Activated CD8-positive, alpha-beta T cell treated with anti-CD3 and anti-CD28 coated beads for 36 hours (primary cell): ENCODE data around the gene MYZAP. TPM values are rescaled to one million over a fixed set of nuclear protein-coding genes. Genes with fewer than 3 reads are reported as not detected.

Source experiments
- ATAC-seq: fragments of 200-7000 bp; cut with Tn5 transposase; one replicate; pipeline ENCODE4 v1.10.0; 2021; ENCODE audit warnings: mild to moderate bottlenecking, moderate library complexity
- CTCF ChIA-PET: fragments of 350-600 bp; sonication (Branson Sonifier 250); formaldehyde crosslinking; loops from one replicate; lab custom pipeline; 2021; ENCODE audit warnings: antibody characterized with exemption; lab: Charles Lee
- POLR2A ChIA-PET: fragments of 350-600 bp; sonication (Branson Sonifier 250); formaldehyde crosslinking; loops from one replicate; lab custom pipeline; 2021; ENCODE audit warnings: antibody characterized with exemption; lab: Charles Lee
- DNase-seq: peaks from one replicate; pipeline ENCODE4 v3.0.0-alpha.2; 2020
- H3K27ac Mint-ChIP-seq: one replicate; pipeline ENCODE4 v1.8.0; 2021; ENCODE audit warnings: mild to moderate bottlenecking, mixed read lengths
- H3K27me3 Mint-ChIP-seq: one replicate; pipeline ENCODE4 v1.8.0; 2021; ENCODE audit warnings: mixed read lengths
- H3K36me3 Mint-ChIP-seq: one replicate; pipeline ENCODE4 v1.8.0; 2021; ENCODE audit warnings: low read depth, mixed read lengths
- H3K4me1 Mint-ChIP-seq: one replicate; pipeline ENCODE4 v1.8.0; 2021; ENCODE audit warnings: low read depth, mixed read lengths
- H3K4me3 Mint-ChIP-seq: one replicate; pipeline ENCODE4 v1.8.0; 2021; ENCODE audit warnings: mild to moderate bottlenecking, moderate library complexity, mixed read lengths
- H3K9me3 Mint-ChIP-seq: one replicate; pipeline ENCODE4 v1.8.0; 2021; ENCODE audit warnings: mixed read lengths
- CTCF ChIP-seq: fragments of 200-600 bp; IDR thresholded peaks from one replicate; pipeline ENCODE4 v1.8.0; 2022; ENCODE audit warnings: antibody characterized with exemption, mild to moderate bottlenecking
- intact Hi-C: fragments of 100-400 bp; cut with micrococcal nuclease; formaldehyde crosslinking; loops from one replicate; pipeline ENCODE4 v1.10.0; 2022
- total RNA-seq, 2 experiments: library from RNA; stranded (reverse); gene quantifications; one replicate each; pipeline ENCODE4 v1.2.3, GENCODE V29; 2021

The MYZAP gene
- total RNA-seq, 2 experiments from 2014 or later: not detected

- Mint-ChIP-seq H3K36me3 (peaks cover 8% of the 10 kb centered on the region), H3K9me3 (peaks cover 13% of the 10 kb centered on the region), H3K27ac (no peak overlapping the region), H3K4me1 (peaks cover 8% of the 10 kb centered on the region), H3K27me3 (peaks cover 23% of the 10 kb centered on the region), H3K4me3 (no peak overlapping the region)
- POLR2A ChIA-PET: no interaction called here
- TF ChIP-seq CTCF: no peak
- intact Hi-C loops: no loop called here
- no peak for ATAC-seq
- no peak for DNase-seq
- CTCF ChIA-PET: no interaction called here
These were observed 8.4 kb upstream of the MYZAP start for GRCh38 chr15:57583282-57583681.

- H3K4me1 Mint-ChIP-seq: peaks cover 8% of the 10 kb centered on the region
- H3K27ac Mint-ChIP-seq: no peak overlapping the region
- H3K4me3 Mint-ChIP-seq: no peak overlapping the region
- ChIA-PET POLR2A (no interaction called here), CTCF (no interaction called here)
- intact Hi-C loops: no loop called here
- H3K27me3 Mint-ChIP-seq: peaks cover 23% of the 10 kb centered on the region
- DNase-seq: no peak
- no peak for ATAC-seq
- peaks cover 8% of the 10 kb centered on the region for H3K36me3 Mint-ChIP-seq
- no peak for TF ChIP-seq CTCF
- peaks cover 13% of the 10 kb centered on the region for H3K9me3 Mint-ChIP-seq
These were observed 8.0 kb upstream of the MYZAP start for GRCh38 chr15:57583720-57584119.

GRCh38 chr15:57586661-57587424 is 4.9 kb upstream of the MYZAP start:
- H3K27ac Mint-ChIP-seq: no peak overlapping the region

GRCh38 chr15:57589281-57589680 is 2.4 kb upstream of the MYZAP start:
- POLR2A ChIA-PET: no interaction called here

More at GRCh38 chr15:57586661-57587424, 4.9 kb upstream of the MYZAP start:
- Mint-ChIP-seq H3K36me3 (peaks cover 8% of the 10 kb centered on the region), H3K4me1 (peaks cover 13% of the 10 kb centered on the region), H3K9me3 (peaks cover 13% of the 10 kb centered on the region), H3K27me3 (peaks cover 32% of the 10 kb centered on the region), H3K4me3 (no peak overlapping the region)
- DNase-seq (no peak), ATAC-seq (peak; percentile 53)
- intact Hi-C loops: no loop called here
- ChIA-PET POLR2A (interaction anchor here (1.2 to 1.7 kb wide), 2 partner anchors 119 to 120 kb away, joined by 4 read pairs; partner anchors contain the start of gene POLR2M), CTCF (interaction anchor here (0.7 to 1.5 kb wide), 2 partner anchors 22 to 27 kb away, joined by 3 to 9 read pairs; no protein-coding TSS in a partner anchor)
- no peak for TF ChIP-seq CTCF

More at GRCh38 chr15:57589281-57589680, 2.4 kb upstream of the MYZAP start:
- intact Hi-C loops: no loop called here
- TF ChIP-seq CTCF: no peak
- ATAC-seq: no peak
- no peak overlapping the region for H3K4me3 Mint-ChIP-seq
- no peaks in the 10 kb centered on the region for H3K9me3 Mint-ChIP-seq
- no peak overlapping the region for H3K27ac Mint-ChIP-seq
- no peak for DNase-seq
- H3K36me3 Mint-ChIP-seq: no peaks in the 10 kb centered on the region
- CTCF ChIA-PET: no interaction called here
- peaks cover 36% of the 10 kb centered on the region for H3K27me3 Mint-ChIP-seq
- peaks cover 13% of the 10 kb centered on the region for H3K4me1 Mint-ChIP-seq
